HG02588 (cell line): ENCODE data around the gene PNKD.
"Not testable (repeated sequence)": the region's sequence is repeated elsewhere in the genome, so short reads cannot be mapped to it uniquely, and the experiment has no call there.

Source experiments
- ATAC-seq: cut with Tn5 transposase; IDR thresholded peaks from one replicate; pipeline ENCODE4 v1.9.1; 2021; ENCODE audit warnings: mild to moderate bottlenecking, moderate library complexity; ENCODE audit not compliant: unreplicated experiment

Gene PNKD

DNA sequence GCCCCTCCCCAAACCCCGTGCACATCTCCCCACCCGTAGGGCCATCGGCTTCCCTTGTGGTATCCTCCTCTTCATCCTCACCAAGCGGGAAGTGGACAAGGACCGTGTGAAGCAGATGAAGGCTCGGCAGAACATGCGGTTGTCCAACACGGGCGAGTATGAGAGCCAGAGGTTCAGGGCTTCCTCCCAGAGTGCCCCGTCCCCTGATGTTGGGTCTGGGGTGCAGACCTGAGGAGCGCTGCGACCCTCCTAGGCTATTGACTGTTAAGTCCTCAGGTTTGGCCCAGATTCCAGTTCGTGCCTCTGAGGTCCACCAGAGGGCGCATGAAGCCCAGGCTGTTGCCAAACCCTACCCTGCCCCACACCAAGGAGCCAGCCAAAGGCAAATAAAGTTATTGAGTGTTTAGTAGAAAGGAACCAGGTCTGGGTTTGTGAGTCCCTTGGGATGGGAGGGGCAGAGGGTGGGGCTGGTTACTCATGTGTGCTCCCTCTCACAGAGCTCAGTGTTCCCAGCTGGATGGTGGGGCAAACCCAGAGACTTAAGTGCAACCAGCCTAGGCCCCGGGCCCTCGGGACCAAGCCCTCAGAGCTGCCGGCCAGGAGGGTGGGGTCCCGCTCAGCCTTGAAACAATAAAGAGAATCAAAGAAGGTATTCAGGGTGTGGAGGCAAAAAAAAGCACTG is 2.4 kb downstream of the PNKD start:
- ATAC-seq: peak; percentile 21

DNA sequence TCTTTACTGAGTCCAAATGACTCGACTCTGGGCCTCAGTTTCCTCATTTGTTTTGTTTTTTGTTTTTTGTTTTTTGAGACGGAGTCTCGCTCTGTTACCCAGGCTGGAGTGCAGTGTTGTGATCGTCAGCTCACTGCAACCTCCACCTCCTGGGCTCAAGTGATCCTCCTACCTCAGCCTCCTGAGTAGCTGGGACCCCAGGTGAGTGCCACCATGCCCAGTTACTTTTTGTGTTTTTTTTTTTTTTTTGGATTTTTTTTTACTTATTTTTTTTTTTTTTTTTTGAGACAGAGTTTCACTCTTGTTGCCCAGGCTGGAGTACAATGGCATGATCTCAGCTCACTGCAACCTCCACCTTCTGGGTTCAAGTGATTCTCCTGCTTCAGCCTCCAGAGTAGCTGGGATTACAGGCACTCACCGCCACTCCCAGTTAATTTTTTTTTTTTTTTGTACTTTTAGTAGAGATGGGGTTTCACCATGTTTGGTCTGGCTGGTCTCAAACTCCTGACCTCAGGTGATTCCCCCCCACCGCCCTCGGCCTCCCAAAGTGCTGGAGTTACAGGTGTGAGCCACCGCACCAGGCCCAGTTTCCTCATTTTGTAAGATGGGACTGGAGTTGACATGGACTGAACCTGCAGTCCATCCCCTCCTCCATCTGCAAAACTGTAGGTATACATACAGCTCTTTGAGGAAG is 3.0 kb downstream of the PNKD start:
- not testable (repeated sequence) for ATAC-seq

- no peak for ATAC-seq
These were observed 3.6 kb downstream of the PNKD start for GRCh38 chr2:218273908-218274249.

- no peak for ATAC-seq
These were observed 4.3 kb downstream of the PNKD start for GRCh38 chr2:218274586-218274985.

- ATAC-seq: no peak
These were observed 5.2 kb downstream of the PNKD start for GRCh38 chr2:218275371-218276072.

GRCh38 chr2:218276986-218277755 is 6.9 kb downstream of the PNKD start:
- ATAC-seq: no peak

GRCh38 chr2:218277921-218278320 is 7.6 kb downstream of the PNKD start:
- ATAC-seq: no peak

GRCh38 chr2:218278531-218279360 is 8.4 kb downstream of the PNKD start:
- no peak for ATAC-seq

GRCh38 chr2:218280260-218280870 is 10.0 kb downstream of the PNKD start:
- ATAC-seq: no peak

GRCh38 chr2:218281449-218281848 is 11.1 kb downstream of the PNKD start:
- ATAC-seq: no peak

- ATAC-seq: no peak
These were observed 12.1 kb downstream of the PNKD start for GRCh38 chr2:218282173-218282991.

- ATAC-seq: no peak
These were observed 13.9 kb downstream of the PNKD start for GRCh38 chr2:218284106-218284811.

DNA sequence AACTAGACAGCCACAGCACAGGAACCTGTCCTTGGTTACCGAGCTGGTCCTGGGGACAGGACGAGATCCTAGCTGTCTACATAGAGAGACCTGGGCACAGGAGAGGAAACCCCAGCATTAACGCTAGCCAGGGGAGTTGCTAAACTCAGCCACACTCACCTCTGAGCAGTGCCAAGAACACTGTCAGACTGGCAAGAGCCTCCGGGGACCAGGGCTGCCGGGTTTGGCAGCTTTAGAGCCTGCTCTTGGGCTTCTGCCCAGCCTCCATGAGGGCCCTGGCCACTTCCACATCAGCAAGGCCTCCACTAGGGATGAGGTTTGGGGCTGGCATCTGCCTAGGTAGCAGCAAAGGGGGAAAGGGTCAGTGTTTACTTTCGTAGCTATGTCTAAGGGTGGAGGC is 15.3 kb downstream of the PNKD start:
- no peak for ATAC-seq

DNA sequence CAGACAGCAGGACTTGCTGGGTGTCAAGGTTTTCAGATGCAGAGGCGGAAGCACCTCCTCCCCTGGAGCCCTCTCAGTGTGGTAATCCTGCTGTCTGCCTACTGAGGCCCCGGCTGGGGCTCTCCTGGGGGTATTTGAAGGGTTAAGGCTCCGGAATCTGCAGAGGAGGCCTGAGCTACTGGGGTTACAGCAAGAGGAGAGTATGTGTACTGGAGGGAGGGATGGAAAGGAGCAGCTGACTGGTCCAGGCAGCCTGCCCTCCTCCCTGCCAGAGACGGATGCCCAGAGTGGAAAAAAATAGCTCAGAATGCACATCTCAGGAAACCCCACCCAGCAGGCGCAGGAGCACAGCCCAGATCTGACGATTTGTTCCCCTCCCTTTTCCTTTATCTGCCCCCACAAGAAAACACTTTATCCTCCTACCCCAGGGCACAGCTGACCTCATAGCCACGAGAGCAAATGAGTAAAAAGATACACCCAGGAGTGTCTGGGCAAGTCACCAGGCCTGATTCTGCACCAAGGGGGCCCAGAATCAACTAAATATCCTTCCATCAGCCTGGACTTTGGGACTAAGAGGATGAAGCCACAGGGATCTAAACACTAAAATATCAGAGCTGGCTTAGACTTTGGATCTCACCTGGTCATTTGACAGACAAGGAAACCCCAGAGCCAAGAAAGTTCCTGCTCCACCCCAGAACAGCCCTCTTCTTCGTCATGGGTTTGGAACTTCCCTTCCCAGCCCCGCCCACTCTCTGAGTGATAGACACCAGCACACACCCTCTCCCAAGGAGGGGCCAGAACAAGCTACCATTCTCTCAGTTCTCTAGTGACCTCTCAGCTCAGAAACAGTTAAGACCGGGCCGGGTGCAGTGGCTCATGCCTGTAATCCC is 16.5 kb downstream of the PNKD start:
- peak; percentile 59 for ATAC-seq

- no peak for ATAC-seq
These were observed 19.5 kb downstream of the PNKD start for GRCh38 chr2:218289639-218290315.

- peak; percentile 51 for ATAC-seq
These were observed 20.3 kb downstream of the PNKD start for GRCh38 chr2:218290316-218291261.
